ENCODE measurements around the gene LAMB1. TPM values are rescaled to one million over a fixed set of nuclear protein-coding genes. Genes with fewer than 3 reads are reported as not detected.

LAMB1 gene
- total and polyA plus RNA-seq, 2 of the 13 experiments (the other 11 are each of a cell fraction or from before 2014, with no cell fraction given) = 109 to 124 TPM

- peaks cover 96% of the 10 kb centered on the region for H3K4me1 ChIP-seq (ENCODE audit: insufficient read depth, low read length)
- DNase-seq (ENCODE audit: low spot score) (peak; percentile 95), FAIRE-seq (peak; percentile 82), ATAC-seq (peak; percentile 42)
- no TSS peak for BruUV-seq (replicated peaks)
- H4K20me1 ChIP-seq (ENCODE audit: insufficient read depth, low read length) = no peaks in the 10 kb centered on the region
- H3K9me3 ChIP-seq (ENCODE audit: low read length) = no peaks in the 10 kb centered on the region
- ChIA-PET POLR2A (interaction anchor here (0.9 to 1.2 kb wide), 5 partner anchors 8 to 46 kb away, joined by 3 to 7 read pairs (median 3); partner anchors contain the start of gene LAMB1), CTCF (ENCODE audit: low intra/inter-chr PET ratio, low total read pairs) (no interaction called here)
- no peaks in the 10 kb centered on the region for H3K36me3 ChIP-seq (replicated peaks in 1 of 2; ENCODE audit: control insufficient read depth in 1 of 2, insufficient read depth in 2 of 2, low read length in 2 of 2)
- H2AFZ ChIP-seq (ENCODE audit: low read length) = no peak overlapping the region
- in situ Hi-C loops (cut with HindIII; ENCODE audit: extremely low pct_ligation_motif_present, low pct_unique_long_range_greater_than_20kb) = no loop called here
- no peak overlapping the region; the same call in 1 of the 2 replicates for H3K9ac ChIP-seq (ENCODE audit: insufficient read depth, low read depth, low read length)
- H3K27me3 ChIP-seq (ENCODE audit: control insufficient read depth in 1 of 2, insufficient read depth in 2 of 2, low read length in 2 of 2) = no peaks in the 10 kb centered on the region
- peak overlapping the region; percentile 49 for H3K4me2 ChIP-seq (ENCODE audit: low read depth, low read length)
- intact Hi-C loops (cut with micrococcal nuclease; ENCODE audit: unreplicated experiment) = loop anchor here (10.0 kb wide), 1 partner anchor 268 kb away; the partner anchor contains the start of gene CBLL1
- peak overlapping the region; percentile 45 for H3K27ac ChIP-seq (ENCODE audit: extremely low read length, insufficient read depth, low read length)
- H3K4me3 ChIP-seq (replicated peaks in 1 of 3; ENCODE audit: insufficient read depth in 1 of 3, low read depth in 2 of 3, low read length in 3 of 3) = no peak overlapping the region
- WGBS (ENCODE audit: low lambda C conversion rate) = 67% methylated on average over 8 of the region's 8 CpGs
- no peaks in the 10 kb centered on the region for H3K79me2 ChIP-seq (ENCODE audit: insufficient read depth, low read length)
- peak; percentile 44; the same call in 1 of the 2 replicates for TF ChIP-seq ZNF652 (CRISPR knock-in tag; IDR thresholded peaks at IDR 0.05; ENCODE audit: borderline replicate concordance, low read depth)
- TF ChIP-seq ZNF556 (CRISPR knock-in tag; IDR thresholded peaks at IDR 0.05; ENCODE audit: borderline replicate concordance) = peak; percentile 74; the same call in 1 of the 2 replicates
- TF ChIP-seq BORCS8-MEF2B (CRISPR knock-in tag; IDR thresholded peaks at IDR 0.05) = no peak
- TF ChIP-seq EHMT2 (IDR thresholded peaks at IDR 0.05; ENCODE audit: borderline replicate concordance, low read depth, low read length) = peak; percentile 81; the same call in 1 of the 2 replicates
- no peak for TF ChIP-seq SNRNP70 (IDR thresholded peaks at IDR 0.05; ENCODE audit: low read depth, low read length)
- no peak for TF ChIP-seq BHLHE40 (IDR thresholded peaks at IDR 0.05; ENCODE audit: low read length)
- peak; percentile 57; the same call in 1 of the 2 replicates for TF ChIP-seq TCF7 (IDR thresholded peaks at IDR 0.05; ENCODE audit: low read depth)
- TF ChIP-seq SAP130 (CRISPR knock-in tag; IDR thresholded peaks at IDR 0.05; ENCODE audit: low read depth) = peak; percentile 88
- no peak for TF ChIP-seq ZNF704 (CRISPR knock-in tag; IDR thresholded peaks at IDR 0.05; ENCODE audit: borderline replicate concordance)
- 0 out of 2 replicates have a peak, but pooled peaks have one; percentile 22 for TF ChIP-seq KDM6A (CRISPR knock-in tag; IDR thresholded peaks at IDR 0.05; ENCODE audit: low read depth)
- TF ChIP-seq IRF2 (CRISPR knock-in tag; IDR thresholded peaks at IDR 0.05) = peak; percentile 67; the same call in 1 of the 2 replicates
- no peak for TF ChIP-seq HDAC6 (IDR thresholded peaks at IDR 0.05; ENCODE audit: low read depth, low read length)
- peak; percentile 32; the same call in 1 of the 2 replicates for TF ChIP-seq RFX5 (IDR thresholded peaks at IDR 0.05; ENCODE audit: low read depth, low read length)
- TF ChIP-seq ZNF572 (CRISPR knock-in tag; IDR thresholded peaks at IDR 0.05) = no peak
- 0 out of 2 replicates have a peak, but pooled peaks have one; percentile 26 for TF ChIP-seq KDM3A (CRISPR knock-in tag; IDR thresholded peaks at IDR 0.05; ENCODE audit: low read depth)
- TF ChIP-seq, protein P1, sequence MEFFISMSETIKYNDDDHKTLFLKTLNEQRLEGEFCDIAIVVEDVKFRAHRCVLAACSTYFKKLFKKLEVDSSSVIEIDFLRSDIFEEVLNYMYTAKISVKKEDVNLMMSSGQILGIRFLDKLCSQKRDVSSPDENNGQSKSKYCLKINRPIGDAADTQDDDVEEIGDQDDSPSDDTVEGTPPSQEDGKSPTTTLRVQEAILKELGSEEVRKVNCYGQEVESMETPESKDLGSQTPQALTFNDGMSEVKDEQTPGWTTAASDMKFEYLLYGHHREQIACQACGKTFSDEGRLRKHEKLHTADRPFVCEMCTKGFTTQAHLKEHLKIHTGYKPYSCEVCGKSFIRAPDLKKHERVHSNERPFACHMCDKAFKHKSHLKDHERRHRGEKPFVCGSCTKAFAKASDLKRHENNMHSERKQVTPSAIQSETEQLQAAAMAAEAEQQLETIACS (CRISPR knock-in tag; IDR thresholded peaks at IDR 0.05) = no peak
- 0 out of 2 replicates have a peak, but pooled peaks have one; percentile 36 for TF ChIP-seq ZBTB42 (CRISPR knock-in tag; IDR thresholded peaks at IDR 0.05)
- TF ChIP-seq TBX2 (CRISPR knock-in tag; IDR thresholded peaks at IDR 0.05; ENCODE audit: borderline replicate concordance) = peak; percentile 30; the same call in 1 of the 2 replicates
- TF ChIP-seq SMAD3 (CRISPR knock-in tag; IDR thresholded peaks at IDR 0.05) = peak; percentile 66; the same call in 1 of the 2 replicates
- peak; percentile 76; the same call in 1 of the 2 replicates for TF ChIP-seq ZNF331 (CRISPR knock-in tag; IDR thresholded peaks at IDR 0.05)
- TF ChIP-seq TFE3 (CRISPR knock-in tag; IDR thresholded peaks at IDR 0.05) = peak; percentile 63; the same call in 1 of the 2 replicates
These were observed 9.8 kb upstream of the LAMB1 start for GRCh38 chr7:108012499-108013430.

Data from HepG2 (cell line).